ENCODE data around the gene ZNF488. TPM values are rescaled to one million over a fixed set of nuclear protein-coding genes. Genes with fewer than 3 reads are reported as not detected.
"Not testable (repeated sequence)": the region's sequence is repeated elsewhere in the genome, so short reads cannot be mapped to it uniquely, and the experiment has no call there.

ZNF488 gene
- total RNA-seq, 2 donors from 2014 or later = not detected

DNA sequence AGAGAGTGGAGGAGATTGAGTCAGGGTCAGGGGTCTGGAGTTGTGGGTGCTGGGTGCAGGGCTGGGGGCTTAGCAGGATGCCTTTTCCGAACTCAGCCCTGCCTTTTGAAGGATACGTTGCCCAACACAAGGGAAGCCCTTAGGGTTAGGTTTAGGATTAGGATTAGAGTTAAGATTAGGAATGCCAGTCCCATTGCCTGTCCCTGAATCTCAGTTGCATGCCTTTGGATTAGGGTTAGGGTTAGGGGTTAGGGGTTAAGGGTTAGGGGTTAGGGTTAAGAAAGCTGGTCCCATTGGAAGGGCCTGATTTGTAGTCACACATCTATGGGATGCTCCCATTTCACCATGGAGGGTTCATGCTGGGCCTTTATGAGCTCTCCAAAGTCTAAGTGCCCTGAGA, 20.8 kb upstream of the ZNF488 start:
- Mint-ChIP-seq H3K36me3 (no peaks in the 10 kb centered on the region), H3K27me3 (peaks cover 3 to 9% of the 10 kb centered on the region in 2 donors)
- no peak for ATAC-seq

GRCh38 chr10:47404446-47404845, 20.4 kb upstream of the ZNF488 start:
- no peak for ATAC-seq
- Mint-ChIP-seq H3K27ac (no peak overlapping the region), H3K36me3 (no peaks in the 10 kb centered on the region), H3K4me3 (no peak overlapping the region), H3K27me3 (peaks cover 3 to 9% of the 10 kb centered on the region in 2 donors), H3K4me1 (ENCODE audit: low read depth in 2 of 2) (no peaks in the 10 kb centered on the region), H3K9me3 (no peaks in the 10 kb centered on the region)
- no peak for DNase-seq (ENCODE audit: low spot score)

More for the DNA sequence above, 20.8 kb upstream of the ZNF488 start:
- Mint-ChIP-seq H3K4me1 (ENCODE audit: low read depth in 2 of 2) (no peaks in the 10 kb centered on the region), H3K4me3 (no peak overlapping the region), H3K9me3 (no peaks in the 10 kb centered on the region), H3K27ac (no peak overlapping the region)
- DNase-seq (ENCODE audit: low spot score) = no peak

- Mint-ChIP-seq H3K4me3 (no peak overlapping the region), H3K27ac (no peak overlapping the region), H3K27me3 (peaks cover 3 to 11% of the 10 kb centered on the region in 2 donors), H3K9me3 (no peaks in the 10 kb centered on the region), H3K4me1 (ENCODE audit: low read depth in 2 of 2) (no peaks in the 10 kb centered on the region), H3K36me3 (no peaks in the 10 kb centered on the region)
- DNase-seq (ENCODE audit: low spot score) = no peak
- ATAC-seq = no peak
Observed at GRCh38 chr10:47403446-47404318, 19.6 kb upstream of the ZNF488 start.

DNA sequence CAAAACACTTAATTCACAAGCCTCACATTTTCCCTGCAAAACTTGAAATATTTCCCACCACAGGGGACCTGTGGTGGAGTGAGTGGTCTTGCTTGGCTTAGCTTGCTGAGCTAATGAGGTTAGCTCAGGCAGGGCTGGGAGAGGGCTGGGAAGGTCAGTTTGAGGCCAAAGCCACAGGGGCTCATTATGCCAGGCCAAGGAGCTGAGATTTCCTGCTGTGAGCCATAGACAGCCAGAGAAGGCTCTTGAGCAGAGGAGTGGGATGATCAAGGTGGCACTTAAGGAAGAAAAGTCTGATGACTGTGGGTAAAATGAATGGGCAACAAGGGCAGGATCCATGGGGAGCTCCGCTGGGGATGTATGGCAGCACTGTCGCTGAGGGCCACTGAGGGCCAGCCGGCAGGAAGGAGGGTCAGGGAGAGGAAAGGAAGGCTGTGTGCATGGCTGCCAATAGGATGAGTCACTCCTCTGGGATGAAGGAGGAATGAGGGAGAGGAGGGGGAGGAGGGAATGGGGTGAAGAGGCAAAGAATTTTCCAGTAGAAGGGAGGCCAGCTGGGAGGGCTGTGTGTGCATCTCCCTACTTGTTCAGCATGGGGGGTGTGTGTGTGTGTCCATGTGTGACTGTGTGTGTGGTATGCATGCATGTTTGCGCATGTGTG, 18.7 kb upstream of the ZNF488 start:
- Mint-ChIP-seq H3K9me3 (no peaks in the 10 kb centered on the region), H3K27ac (no peak overlapping the region), H3K4me1 (ENCODE audit: low read depth in 2 of 2) (no peaks in the 10 kb centered on the region), H3K4me3 (no peak overlapping the region), H3K36me3 (no peaks in the 10 kb centered on the region), H3K27me3 (peaks cover 7 to 18% of the 10 kb centered on the region in 2 donors)
- no peak for DNase-seq (ENCODE audit: low spot score)
- ATAC-seq = no peak

DNA sequence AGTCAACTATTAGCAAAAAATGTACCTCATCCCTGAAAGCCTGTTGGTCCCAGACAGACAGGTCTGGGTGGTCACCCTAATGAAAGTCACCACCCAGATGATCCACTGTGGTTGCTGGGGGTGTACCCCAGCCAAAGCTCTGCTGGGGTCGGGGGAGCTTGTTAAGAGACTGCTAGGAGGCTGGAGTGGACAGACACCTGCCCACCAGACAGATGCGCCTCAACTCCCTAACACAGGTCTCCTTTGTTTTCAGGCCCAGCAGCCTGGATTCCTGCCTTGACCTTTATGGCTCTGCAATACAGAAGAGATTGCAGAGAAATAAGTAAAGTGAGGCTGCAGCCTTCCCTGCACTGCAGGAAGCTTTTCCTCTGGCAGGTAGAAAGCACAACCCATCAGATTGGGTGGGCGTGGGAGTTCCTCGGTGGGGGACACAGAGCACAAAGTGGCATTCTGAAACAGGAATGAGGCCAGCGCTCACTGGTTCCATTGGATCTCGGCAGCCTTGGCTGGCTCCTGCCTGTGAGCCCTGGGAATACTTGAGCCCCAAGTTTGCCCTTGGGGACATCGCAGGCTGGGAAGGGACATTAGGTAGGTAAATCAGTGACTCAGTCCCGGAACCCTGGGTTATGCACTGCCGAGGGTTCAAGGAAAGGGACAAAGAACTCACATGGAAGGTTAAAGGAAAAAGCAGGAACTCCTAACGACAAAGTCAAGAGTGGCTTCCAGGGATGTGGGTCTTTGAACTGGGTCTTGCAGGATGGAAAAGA, 18.0 kb upstream of the ZNF488 start:
- Mint-ChIP-seq H3K27me3 (peaks cover 7 to 18% of the 10 kb centered on the region in 2 donors), H3K4me1 (ENCODE audit: low read depth in 2 of 2) (no peaks in the 10 kb centered on the region), H3K9me3 (no peaks in the 10 kb centered on the region), H3K4me3 (no peak overlapping the region), H3K36me3 (no peaks in the 10 kb centered on the region), H3K27ac (no peak overlapping the region)
- no peak for ATAC-seq
- DNase-seq (ENCODE audit: low spot score) = no peak

DNA sequence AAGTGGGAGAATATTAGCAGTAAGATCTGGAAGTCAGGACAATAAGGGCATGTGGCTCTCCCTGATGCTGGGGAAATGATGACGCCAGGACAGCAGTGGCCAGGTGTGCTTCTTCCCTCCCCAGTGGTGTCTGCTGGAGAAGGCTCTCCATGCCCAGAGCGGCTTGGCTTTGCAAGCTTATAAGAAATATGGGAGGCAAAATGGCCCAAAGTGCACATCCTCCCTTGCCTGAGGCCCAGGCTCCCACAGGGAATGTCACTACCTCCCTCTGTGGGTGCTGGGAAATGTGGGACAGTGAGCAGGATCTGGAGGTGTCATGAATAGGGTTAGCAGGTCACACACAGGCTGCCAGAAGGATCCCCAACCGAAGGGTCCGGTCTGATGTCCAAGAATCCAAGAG, 17.1 kb upstream of the ZNF488 start:
- H3K27ac Mint-ChIP-seq = no peak overlapping the region

DNA sequence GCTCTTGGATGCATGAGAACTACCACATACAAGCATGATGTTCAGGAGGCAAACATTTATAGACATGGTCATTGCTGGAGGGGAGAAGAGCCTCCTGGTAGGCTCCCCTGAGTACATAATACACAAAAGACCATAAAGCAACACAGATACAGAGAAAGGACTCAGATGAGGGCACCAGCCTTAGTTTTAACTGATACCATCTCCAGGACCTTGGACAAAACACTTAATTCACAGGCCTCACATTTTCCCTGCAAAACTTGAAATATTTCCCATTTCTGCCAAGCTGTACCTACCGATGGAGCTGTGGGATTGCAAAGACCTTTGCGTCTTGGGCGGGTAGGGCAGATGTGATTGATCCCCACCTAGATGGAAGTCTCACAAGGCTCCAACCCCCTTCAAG, 16.7 kb upstream of the ZNF488 start:
- peaks cover 15 to 29% of the 10 kb centered on the region in 2 donors for H3K27me3 Mint-ChIP-seq

More for the DNA sequence above, 17.1 kb upstream of the ZNF488 start:
- no peak for ATAC-seq
- no peak overlapping the region for H3K4me3 Mint-ChIP-seq
- H3K4me1 Mint-ChIP-seq (ENCODE audit: low read depth in 2 of 2) = no peaks in the 10 kb centered on the region
- peaks cover 14 to 25% of the 10 kb centered on the region in 2 donors for H3K27me3 Mint-ChIP-seq
- H3K9me3 Mint-ChIP-seq = no peaks in the 10 kb centered on the region
- DNase-seq (ENCODE audit: low spot score) = no peak
- no peaks in the 10 kb centered on the region for H3K36me3 Mint-ChIP-seq

GRCh38 chr10:47400251-47400650, 16.2 kb upstream of the ZNF488 start:
- H3K27me3 Mint-ChIP-seq = peaks cover 20 to 34% of the 10 kb centered on the region in 2 donors
- no peaks in the 10 kb centered on the region for H3K4me1 Mint-ChIP-seq (ENCODE audit: low read depth in 2 of 2)
- H3K27ac Mint-ChIP-seq = no peak overlapping the region
- ATAC-seq = no peak
- no peaks in the 10 kb centered on the region for H3K9me3 Mint-ChIP-seq
- H3K36me3 Mint-ChIP-seq = no peaks in the 10 kb centered on the region
- H3K4me3 Mint-ChIP-seq = no peak overlapping the region
- DNase-seq (ENCODE audit: low spot score) = no peak

More for the DNA sequence above, 16.7 kb upstream of the ZNF488 start:
- Mint-ChIP-seq H3K9me3 (no peaks in the 10 kb centered on the region), H3K36me3 (no peaks in the 10 kb centered on the region), H3K4me3 (no peak overlapping the region), H3K4me1 (ENCODE audit: low read depth in 2 of 2) (no peaks in the 10 kb centered on the region), H3K27ac (no peak overlapping the region)
- ATAC-seq (no peak), DNase-seq (ENCODE audit: low spot score) (no peak)

GRCh38 chr10:47397256-47397655, 13.2 kb upstream of the ZNF488 start:
- H3K27me3 Mint-ChIP-seq = peaks cover 37 to 56% of the 10 kb centered on the region in 2 donors
- no peak overlapping the region for H3K4me3 Mint-ChIP-seq
- no peaks in the 10 kb centered on the region for H3K9me3 Mint-ChIP-seq
- H3K4me1 Mint-ChIP-seq (ENCODE audit: low read depth in 2 of 2) = no peaks in the 10 kb centered on the region
- ATAC-seq (no peak), DNase-seq (ENCODE audit: low spot score) (no peak)
- H3K36me3 Mint-ChIP-seq = no peaks in the 10 kb centered on the region
- H3K27ac Mint-ChIP-seq = no peak overlapping the region

DNA sequence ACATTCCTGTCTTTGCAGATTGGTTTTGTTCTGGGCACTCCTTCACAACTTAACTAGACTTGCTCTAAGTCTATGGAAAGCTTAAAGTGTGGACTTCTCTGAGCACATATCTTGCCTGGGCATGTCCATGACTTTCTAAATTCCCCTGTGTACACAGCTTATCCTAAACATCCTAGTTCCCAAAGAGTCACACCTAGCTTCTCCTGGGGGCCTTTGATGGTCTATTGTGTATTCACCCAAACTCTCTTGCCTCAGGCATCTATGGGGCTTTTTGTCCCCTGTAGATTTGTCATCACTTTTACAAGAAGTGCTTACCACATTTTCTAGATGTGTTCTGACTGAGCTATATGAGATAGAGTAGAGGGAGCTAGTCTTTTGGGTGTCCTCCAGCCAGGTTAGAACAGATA, 12.2 kb upstream of the ZNF488 start:
- DNase-seq (ENCODE audit: low spot score) (no peak), ATAC-seq (no peak)
- H3K4me1 Mint-ChIP-seq (ENCODE audit: low read depth in 2 of 2) = no peaks in the 10 kb centered on the region
- no peak overlapping the region for H3K27ac Mint-ChIP-seq
- H3K4me3 Mint-ChIP-seq = no peak overlapping the region
- H3K27me3 Mint-ChIP-seq = peaks cover 41 to 65% of the 10 kb centered on the region in 2 donors
- H3K9me3 Mint-ChIP-seq = no peaks in the 10 kb centered on the region
- no peaks in the 10 kb centered on the region for H3K36me3 Mint-ChIP-seq

DNA sequence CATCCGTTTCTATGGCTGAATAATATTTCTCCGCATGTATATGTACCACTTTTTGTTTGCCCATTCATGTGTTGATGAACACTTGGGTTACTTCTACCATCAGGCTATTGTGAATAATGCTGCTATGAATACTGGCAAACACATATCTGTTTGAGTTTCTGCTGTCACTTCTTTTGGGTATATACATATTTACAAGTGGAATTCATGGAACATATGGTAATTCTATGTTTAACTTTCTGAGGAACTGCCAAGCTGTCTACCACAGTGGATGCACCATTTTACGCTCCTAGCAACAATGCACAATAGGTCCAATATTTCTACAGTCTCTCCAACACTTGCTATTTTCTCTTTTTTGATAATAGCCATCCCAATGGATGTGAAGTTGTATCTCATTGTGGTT, 5.5 kb upstream of the ZNF488 start:
- no peak overlapping the region for H3K27ac Mint-ChIP-seq
- no peaks in the 10 kb centered on the region for H3K36me3 Mint-ChIP-seq
- H3K4me1 Mint-ChIP-seq (ENCODE audit: low read depth in 2 of 2) = peaks cover 4% of the 10 kb centered on the region in 2 donors
- ATAC-seq (no peak), DNase-seq (ENCODE audit: low spot score) (no peak)
- H3K9me3 Mint-ChIP-seq = peaks cover 5% of the 10 kb centered on the region
- H3K27me3 Mint-ChIP-seq = peaks cover 41 to 63% of the 10 kb centered on the region in 2 donors
- no peak overlapping the region for H3K4me3 Mint-ChIP-seq

- no peak overlapping the region for H3K4me3 Mint-ChIP-seq
- peaks cover 5 to 6% of the 10 kb centered on the region in 2 donors for H3K4me1 Mint-ChIP-seq (ENCODE audit: low read depth in 2 of 2)
- H3K9me3 Mint-ChIP-seq = peaks cover 5% of the 10 kb centered on the region
- ATAC-seq (no peak), DNase-seq (ENCODE audit: low spot score) (no peak)
- H3K27ac Mint-ChIP-seq = no peak overlapping the region
- H3K36me3 Mint-ChIP-seq = no peaks in the 10 kb centered on the region
- peaks cover 34 to 59% of the 10 kb centered on the region in 2 donors for H3K27me3 Mint-ChIP-seq
Observed at GRCh38 chr10:47388879-47389278, 4.8 kb upstream of the ZNF488 start.

DNA sequence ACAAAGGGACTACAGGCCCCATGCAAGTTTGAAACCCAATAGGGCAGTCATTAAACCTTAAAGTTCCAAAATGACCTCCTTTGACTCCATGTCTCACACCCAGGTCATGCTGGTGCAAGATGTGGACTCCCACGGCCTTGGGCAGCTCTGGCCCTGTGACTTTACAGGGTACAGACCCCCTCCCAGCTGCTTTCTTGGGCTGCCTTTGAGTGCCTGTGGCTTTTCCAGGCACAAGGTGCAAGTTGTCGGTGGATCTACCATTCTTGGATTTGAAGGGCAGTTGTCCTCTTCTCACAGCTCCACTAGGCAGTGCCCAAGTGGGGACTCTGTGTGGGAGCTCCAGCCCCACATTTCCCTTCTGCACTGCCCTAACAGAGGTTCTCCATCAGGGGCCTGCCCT, 2.0 kb upstream of the ZNF488 start:
- peak overlapping the region; percentile 48 for H3K4me3 Mint-ChIP-seq
- H3K9me3 Mint-ChIP-seq; DNase-seq (ENCODE audit: low spot score); H3K27ac Mint-ChIP-seq; ATAC-seq; H3K36me3 Mint-ChIP-seq: not testable (repeated sequence)
- peaks cover 10 to 11% of the 10 kb centered on the region in 2 donors for H3K4me1 Mint-ChIP-seq (ENCODE audit: low read depth in 2 of 2)
- peaks cover 35 to 57% of the 10 kb centered on the region in 2 donors for H3K27me3 Mint-ChIP-seq
